NCI-H82 treated with DMSO at 0.1 percent for 48 hours (cell line): Measurements from ENCODE around the gene KLRG1.

Experiments used
- DNase-seq: peaks from one replicate; lab custom pipeline; 2025; ENCODE audit not compliant: unreplicated experiment; lab: John Stamatoyannopoulos, UW

The KLRG1 gene

GRCh38 chr12:8985213-8985754 lies 4.1 kb upstream of the KLRG1 start:
- DNase-seq = no peak

- peak; percentile 90 for DNase-seq
Measured at GRCh38 chr12:8987163-8987562, 2.2 kb upstream of the KLRG1 start.

- DNase-seq = no peak
Measured at GRCh38 chr12:8987685-8988084, 1.7 kb upstream of the KLRG1 start.

- no peak for DNase-seq
Measured at GRCh38 chr12:8991371-8992345, 2.3 kb downstream of the KLRG1 start.

- DNase-seq = no peak
Measured at GRCh38 chr12:8993827-8994226, 4.5 kb downstream of the KLRG1 start.

GRCh38 chr12:8995021-8995775 lies 5.9 kb downstream of the KLRG1 start:
- DNase-seq = no peak

GRCh38 chr12:8996682-8997405 lies 7.5 kb downstream of the KLRG1 start:
- DNase-seq = no peak

GRCh38 chr12:9001233-9001632 lies 11.9 kb downstream of the KLRG1 start:
- no peak for DNase-seq

- DNase-seq = no peak
Measured at GRCh38 chr12:9002335-9002734, 13.0 kb downstream of the KLRG1 start.

- no peak for DNase-seq
Measured at GRCh38 chr12:9022592-9022991, 33.2 kb downstream of the KLRG1 start.

GRCh38 chr12:9024512-9024911 lies 35.2 kb downstream of the KLRG1 start:
- no peak for DNase-seq

- DNase-seq = no peak
Measured at GRCh38 chr12:9027161-9028059, 38.1 kb downstream of the KLRG1 start.

GRCh38 chr12:9030776-9031175 lies 41.4 kb downstream of the KLRG1 start:
- no peak for DNase-seq

- no peak for DNase-seq
Measured at GRCh38 chr12:9032202-9032964, 43.0 kb downstream of the KLRG1 start.

- DNase-seq = no peak
Measured at GRCh38 chr12:9033265-9033887, 44.0 kb downstream of the KLRG1 start.

- no peak for DNase-seq
Measured at GRCh38 chr12:9034095-9034494, 44.7 kb downstream of the KLRG1 start.

GRCh38 chr12:9036227-9036626 lies 46.9 kb downstream of the KLRG1 start:
- DNase-seq = no peak

- no peak for DNase-seq
Measured at GRCh38 chr12:9037431-9037830, 48.1 kb downstream of the KLRG1 start.

GRCh38 chr12:9039397-9039977 lies 50.1 kb downstream of the KLRG1 start:
- peak; percentile 33 for DNase-seq
